ENCODE measurements around the gene JUP.

The JUP gene

GRCh38 chr17:41705271-41705991 is 81.1 kb downstream of the JUP start:
- TF ChIP-seq FOXP2 (optimal IDR thresholded peaks at IDR 0.05; ENCODE audit: borderline replicate concordance, extremely low read depth, extremely low read length, insufficient read depth): no peak
- TF ChIP-seq TAF1 (IDR thresholded peaks at IDR 0.05; ENCODE audit: borderline replicate concordance, insufficient read depth, low read length): no peak
- no peak for TF ChIP-seq REST (IDR thresholded peaks at IDR 0.05; ENCODE audit: insufficient read depth in 1 of 2, low read depth in 2 of 2, low read length in 2 of 2)
- no peak for TF ChIP-seq SIN3A (IDR thresholded peaks at IDR 0.05; ENCODE audit: borderline replicate concordance, insufficient read depth, low read length)
- TF ChIP-seq POLR2AphosphoS5 (IDR thresholded peaks at IDR 0.05; ENCODE audit: low read depth, low read length): no peak

All from PFSK-1 (cell line).